ENCODE results near the gene SLC6A19. TPM values are rescaled to one million over a fixed set of nuclear protein-coding genes. Genes with fewer than 3 reads are reported as not detected.

SLC6A19 gene
- total RNA-seq, 4 donors from 2014 or later = not detected

DNA sequence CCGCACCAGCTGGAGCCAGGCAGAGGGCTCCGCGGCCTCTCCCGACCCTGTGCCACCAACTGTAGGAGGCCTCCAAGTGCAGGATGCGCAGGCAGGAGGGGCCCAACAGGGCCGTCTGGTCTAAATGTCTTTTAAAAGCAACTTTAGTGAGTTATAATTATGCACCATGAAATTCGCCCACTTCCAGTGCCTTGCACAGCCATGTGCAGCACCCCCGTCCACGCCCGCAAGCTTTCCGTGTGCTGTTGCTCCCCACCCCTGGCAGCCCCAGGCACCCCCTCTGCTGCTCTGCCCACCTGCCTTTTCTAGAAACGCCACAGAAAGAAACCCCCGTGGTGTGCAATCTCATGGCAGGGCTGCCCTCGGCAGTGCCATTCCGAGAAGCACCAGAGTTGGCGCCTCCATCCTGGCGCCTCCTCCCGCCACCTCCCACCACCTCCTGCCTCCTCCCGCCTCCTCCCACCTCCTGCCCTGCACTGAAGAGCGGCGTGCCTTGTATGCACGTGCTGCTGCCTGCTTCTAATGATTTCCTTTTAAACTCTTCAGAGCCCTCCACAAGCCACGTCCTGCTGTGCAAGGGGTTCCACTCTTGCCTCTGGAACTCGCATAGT lies 16.3 kb downstream of the SLC6A19 start:
- no peak for ATAC-seq (ENCODE audit: low FRiP score)

DNA sequence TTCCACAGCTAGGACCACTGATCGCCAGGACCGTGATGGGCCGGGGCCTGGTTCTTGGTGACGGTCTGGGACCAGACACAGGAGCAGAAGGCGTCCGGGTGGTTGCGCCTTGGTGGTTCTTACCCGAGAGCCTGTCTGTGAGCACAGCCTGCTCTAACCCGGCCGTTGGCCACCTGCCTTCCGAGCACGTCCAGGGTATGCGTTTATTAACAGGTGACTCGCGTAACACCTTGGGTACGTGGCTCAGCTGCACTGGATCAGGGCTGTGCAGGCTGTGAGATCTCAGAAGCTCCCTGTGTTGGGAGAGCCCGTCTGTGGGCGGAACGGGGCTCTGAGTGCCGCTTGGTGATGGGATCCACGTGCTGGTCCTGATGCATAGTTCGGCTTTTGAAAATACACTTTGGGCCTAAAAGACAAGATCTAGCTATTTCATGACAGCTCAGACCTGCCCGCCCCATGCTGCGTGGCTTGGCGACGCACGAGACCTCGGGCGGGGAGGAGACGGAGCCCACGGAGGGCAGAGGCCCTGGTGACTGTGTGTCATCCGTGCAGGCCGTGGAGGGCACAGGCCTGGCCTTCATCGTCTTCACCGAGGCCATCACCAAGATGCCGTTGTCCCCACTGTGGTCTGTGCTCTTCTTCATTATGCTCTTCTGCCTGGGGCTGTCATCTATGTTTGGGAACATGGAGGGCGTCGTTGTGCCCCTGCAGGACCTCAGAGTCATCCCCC lies 17.1 kb downstream of the SLC6A19 start:
- TF ChIP-seq, protein P1, sequence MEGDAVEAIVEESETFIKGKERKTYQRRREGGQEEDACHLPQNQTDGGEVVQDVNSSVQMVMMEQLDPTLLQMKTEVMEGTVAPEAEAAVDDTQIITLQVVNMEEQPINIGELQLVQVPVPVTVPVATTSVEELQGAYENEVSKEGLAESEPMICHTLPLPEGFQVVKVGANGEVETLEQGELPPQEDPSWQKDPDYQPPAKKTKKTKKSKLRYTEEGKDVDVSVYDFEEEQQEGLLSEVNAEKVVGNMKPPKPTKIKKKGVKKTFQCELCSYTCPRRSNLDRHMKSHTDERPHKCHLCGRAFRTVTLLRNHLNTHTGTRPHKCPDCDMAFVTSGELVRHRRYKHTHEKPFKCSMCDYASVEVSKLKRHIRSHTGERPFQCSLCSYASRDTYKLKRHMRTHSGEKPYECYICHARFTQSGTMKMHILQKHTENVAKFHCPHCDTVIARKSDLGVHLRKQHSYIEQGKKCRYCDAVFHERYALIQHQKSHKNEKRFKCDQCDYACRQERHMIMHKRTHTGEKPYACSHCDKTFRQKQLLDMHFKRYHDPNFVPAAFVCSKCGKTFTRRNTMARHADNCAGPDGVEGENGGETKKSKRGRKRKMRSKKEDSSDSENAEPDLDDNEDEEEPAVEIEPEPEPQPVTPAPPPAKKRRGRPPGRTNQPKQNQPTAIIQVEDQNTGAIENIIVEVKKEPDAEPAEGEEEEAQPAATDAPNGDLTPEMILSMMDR (IDR thresholded peaks at IDR 0.05) = no peak
- DNase-seq (ENCODE audit: low spot score) = no peak

More for the DNA sequence above, 16.3 kb downstream of the SLC6A19 start:
- TF ChIP-seq, protein P1 (IDR thresholded peaks at IDR 0.05) = no peak
- DNase-seq (ENCODE audit: low spot score) = no peak

DNA sequence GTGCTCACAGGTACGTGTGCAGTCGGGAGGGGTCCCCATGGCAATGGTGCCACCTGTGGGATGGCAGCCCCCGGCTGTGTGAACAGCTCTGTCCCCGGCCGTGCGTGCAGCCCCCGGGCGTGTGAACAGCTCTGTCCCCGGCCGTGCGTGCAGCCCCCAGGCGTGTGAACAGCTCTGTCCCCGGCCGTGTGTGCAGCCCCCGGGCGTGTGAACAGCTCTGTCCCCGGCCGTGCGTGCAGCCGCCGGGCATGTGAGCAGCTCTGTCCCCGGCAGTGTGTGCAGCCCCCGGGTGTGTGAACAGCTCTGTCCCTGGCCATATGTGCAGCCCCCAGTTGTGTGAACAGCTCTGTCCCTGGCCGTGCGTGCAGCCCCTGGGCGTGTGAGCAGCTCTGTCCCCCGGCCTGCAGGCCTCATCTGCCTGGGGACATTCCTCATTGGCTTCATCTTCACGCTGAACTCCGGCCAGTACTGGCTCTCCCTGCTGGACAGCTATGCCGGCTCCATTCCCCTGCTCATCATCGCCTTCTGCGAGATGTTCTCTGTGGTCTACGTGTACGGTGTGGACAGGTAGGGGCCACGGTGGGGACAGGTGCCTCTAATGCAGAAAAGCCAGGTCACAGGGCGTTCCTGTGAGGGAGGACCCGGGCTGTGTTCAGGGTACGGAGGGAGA lies 17.8 kb downstream of the SLC6A19 start:
- no peak for DNase-seq (ENCODE audit: low spot score)
- TF ChIP-seq, protein P1 (IDR thresholded peaks at IDR 0.05) = no peak
- ATAC-seq (ENCODE audit: low FRiP score) = no peak

More for the DNA sequence above, 17.1 kb downstream of the SLC6A19 start:
- ATAC-seq (ENCODE audit: low FRiP score) = no peak

DNA sequence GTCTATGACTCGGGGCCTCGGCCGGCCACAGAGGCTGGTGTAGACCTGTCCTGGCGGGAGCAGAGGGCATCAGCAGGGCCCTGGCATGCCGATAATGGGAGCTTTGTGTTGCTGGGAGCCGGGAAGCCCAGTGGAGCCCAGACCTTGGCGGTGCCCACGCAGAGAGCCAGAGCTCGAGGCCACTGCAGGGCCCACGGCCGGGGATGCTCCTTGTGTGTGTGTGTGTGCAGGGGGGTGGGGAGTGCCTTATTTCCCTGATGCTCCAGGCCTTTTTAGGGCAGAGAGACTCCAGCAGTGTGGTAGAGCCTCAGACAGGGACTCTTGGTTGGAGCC lies 18.3 kb downstream of the SLC6A19 start:
- TF ChIP-seq, protein P1 (IDR thresholded peaks at IDR 0.05) = no peak
- ATAC-seq (ENCODE audit: low FRiP score) (no peak), DNase-seq (ENCODE audit: low spot score) (no peak)

DNA sequence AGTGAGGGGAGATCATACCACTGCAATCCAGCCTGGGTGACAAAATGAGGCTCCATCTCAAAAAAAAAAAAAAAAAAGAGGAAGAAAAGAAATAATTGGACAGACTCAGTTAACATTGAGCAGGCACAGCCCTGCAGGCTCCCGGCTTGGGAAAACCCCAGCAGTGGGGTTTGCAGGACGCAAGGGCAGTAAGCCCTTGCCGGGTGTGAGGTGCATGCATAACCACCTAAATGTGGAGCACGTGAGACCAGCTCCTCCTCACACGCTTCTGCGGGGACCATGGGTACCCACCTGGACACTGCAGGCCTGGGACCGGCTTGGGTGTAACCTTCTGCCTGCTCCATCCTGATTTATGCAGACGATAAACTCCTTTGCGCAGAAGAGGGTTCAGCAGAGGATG lies 19.0 kb downstream of the SLC6A19 start:
- TF ChIP-seq, protein P1 (IDR thresholded peaks at IDR 0.05) = no peak
- ATAC-seq (ENCODE audit: low FRiP score) (no peak), DNase-seq (ENCODE audit: low spot score) (no peak)

DNA sequence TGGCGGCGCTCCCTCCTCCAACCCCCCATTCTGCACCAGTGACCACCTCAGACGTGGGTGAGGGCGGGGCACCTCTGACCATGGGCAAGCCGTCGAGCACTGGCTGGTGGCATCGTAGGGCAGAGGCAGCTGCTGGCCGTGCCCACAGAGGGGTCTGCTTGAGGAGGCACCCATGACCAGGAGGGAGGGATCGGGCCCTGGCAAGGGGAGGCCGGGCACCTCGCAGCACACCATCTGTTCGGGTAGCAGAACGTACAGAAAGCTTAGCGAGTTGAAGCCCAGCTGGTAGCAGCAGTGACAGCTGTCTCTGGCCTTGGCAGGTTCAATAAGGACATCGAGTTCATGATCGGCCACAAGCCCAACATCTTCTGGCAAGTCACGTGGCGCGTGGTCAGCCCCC lies 19.4 kb downstream of the SLC6A19 start:
- DNase-seq (ENCODE audit: low spot score) (no peak), ATAC-seq (ENCODE audit: low FRiP score) (no peak)
- TF ChIP-seq, protein P1 (IDR thresholded peaks at IDR 0.05) = no peak
